Skeletal muscle tissue (tissue), 4 donors: ENCODE data around the gene FHIT. TPM values are rescaled to one million over a fixed set of nuclear protein-coding genes. Genes with fewer than 3 reads are reported as not detected.

Experiments used
- H3K27ac ChIP-seq: one replicate; pipeline ENCODE4 v1.7.0; 2013; ENCODE audit warnings: mild to moderate bottlenecking, low read depth, low read length, inconsistent platforms
- H3K27me3 ChIP-seq, 3 donors: one replicate each; pipeline ENCODE4 v1.7.0; 2013; ENCODE audit warnings: low read length in 3 of 3; ENCODE audit not compliant: control insufficient read depth in 3 of 3, insufficient read depth in 3 of 3
- H3K36me3 ChIP-seq, 3 donors: one replicate each; pipeline ENCODE4 v1.7.0; 2013; ENCODE audit warnings: low read length in 3 of 3; ENCODE audit not compliant: control insufficient read depth in 3 of 3, insufficient read depth in 3 of 3
- H3K4me1 ChIP-seq, 3 donors: one replicate each; pipeline ENCODE4 v1.7.0; 2013; ENCODE audit warnings: low read length in 3 of 3, mild to moderate bottlenecking in 3 of 3; ENCODE audit not compliant: control insufficient read depth in 3 of 3, insufficient read depth in 3 of 3
- H3K4me3 ChIP-seq, 3 donors: one replicate each; pipeline ENCODE4 v1.7.0; 2013; ENCODE audit warnings: low read length in 3 of 3
- H3K9ac ChIP-seq, 3 donors: one replicate each; pipeline ENCODE4 v1.7.0; 2013; ENCODE audit warnings: low read length in 3 of 3, mild to moderate bottlenecking in 3 of 3, moderate library complexity in 2 of 3, low read depth in 1 of 3
- H3K9me3 ChIP-seq, 3 donors: one replicate each; pipeline ENCODE4 v1.7.0; 2013; ENCODE audit warnings: low read length in 3 of 3; ENCODE audit not compliant: control insufficient read depth in 3 of 3
- total RNA-seq: library from RNA; depleted of rRNA; stranded (reverse); fragments of >200 nt; gene quantifications from one replicate; pipeline ENCODE4 v1.2.3, GENCODE V29; 2014
- donor health status: Osteomylitis.

The FHIT gene
- total RNA-seq, 1 donor from 2014 or later: 4.2 TPM

GRCh38 chr3:60708191-60708975, 542.9 kb downstream of the FHIT start:
- Histone ChIP-seq H3K4me3 (no peak overlapping the region), H3K36me3 (no peaks in the 10 kb centered on the region), H3K9me3 (no peaks in the 10 kb centered on the region)

GRCh38 chr3:60707452-60708020, 543.7 kb downstream of the FHIT start:
- H3K4me3 ChIP-seq: no peak overlapping the region
- no peak overlapping the region for H3K9ac ChIP-seq
- H3K27me3 ChIP-seq: no peaks in the 10 kb centered on the region
- H3K4me1 ChIP-seq: no peaks in the 10 kb centered on the region
- no peaks in the 10 kb centered on the region for H3K36me3 ChIP-seq
- H3K9me3 ChIP-seq: no peaks in the 10 kb centered on the region
- H3K27ac ChIP-seq: no peak overlapping the region

More at GRCh38 chr3:60708191-60708975, 542.9 kb downstream of the FHIT start:
- no peaks in the 10 kb centered on the region for H3K27me3 ChIP-seq
- H3K9ac ChIP-seq: no peak overlapping the region
- no peak overlapping the region for H3K27ac ChIP-seq
- no peaks in the 10 kb centered on the region for H3K4me1 ChIP-seq

DNA sequence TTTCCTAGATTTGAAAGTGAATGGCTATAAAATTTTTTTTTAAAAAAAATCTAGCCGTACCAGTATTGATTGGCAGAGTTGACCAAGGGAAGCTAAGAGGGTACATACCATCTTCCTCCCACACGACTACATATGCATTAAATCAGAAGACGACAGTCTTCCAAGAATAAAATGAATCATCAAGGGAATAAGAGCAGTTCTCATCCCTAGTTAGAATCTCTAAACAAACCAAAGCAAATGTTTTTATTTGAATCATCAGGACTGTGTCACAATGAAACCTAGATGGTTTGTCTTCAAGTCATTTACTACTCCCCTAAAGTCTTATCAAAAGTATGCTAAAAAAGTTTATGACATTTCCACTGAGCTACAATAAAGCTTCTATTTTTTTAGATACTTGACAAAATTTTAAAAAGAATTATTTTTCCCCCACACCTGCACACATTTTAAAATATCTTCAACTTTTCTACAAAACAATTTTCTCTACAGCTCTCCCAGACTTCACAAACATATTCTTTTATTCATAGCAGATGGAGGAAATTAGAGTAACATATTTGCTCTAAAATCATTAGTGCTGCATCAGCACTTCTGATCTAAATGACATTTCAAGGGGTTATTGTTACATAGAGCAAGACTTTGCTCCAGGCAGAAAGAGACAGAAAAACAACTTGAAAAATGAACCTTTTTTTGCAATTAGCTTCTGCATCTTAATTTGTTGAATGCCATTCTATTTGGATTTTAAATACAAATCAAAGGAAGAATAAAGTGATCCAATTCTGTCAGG, 547.1 kb downstream of the FHIT start:
- Histone ChIP-seq H3K9ac (no peak overlapping the region), H3K4me1 (no peaks in the 10 kb centered on the region), H3K4me3 (no peak overlapping the region), H3K27ac (no peak overlapping the region), H3K9me3 (no peaks in the 10 kb centered on the region), H3K36me3 (no peaks in the 10 kb centered on the region), H3K27me3 (no peaks in the 10 kb centered on the region)

GRCh38 chr3:60703008-60703407, 548.2 kb downstream of the FHIT start:
- no peaks in the 10 kb centered on the region for H3K27me3 ChIP-seq
- no peak overlapping the region for H3K4me3 ChIP-seq
- no peaks in the 10 kb centered on the region for H3K4me1 ChIP-seq
- no peaks in the 10 kb centered on the region for H3K9me3 ChIP-seq
- H3K36me3 ChIP-seq: no peaks in the 10 kb centered on the region
- H3K9ac ChIP-seq: no peak overlapping the region
- no peak overlapping the region for H3K27ac ChIP-seq

GRCh38 chr3:60698117-60698516, 553.1 kb downstream of the FHIT start:
- H3K9me3 ChIP-seq: no peaks in the 10 kb centered on the region
- H3K27ac ChIP-seq: no peak overlapping the region
- no peak overlapping the region for H3K4me3 ChIP-seq
- H3K36me3 ChIP-seq: no peaks in the 10 kb centered on the region
- H3K27me3 ChIP-seq: no peaks in the 10 kb centered on the region
- no peaks in the 10 kb centered on the region for H3K4me1 ChIP-seq
- no peak overlapping the region for H3K9ac ChIP-seq

DNA sequence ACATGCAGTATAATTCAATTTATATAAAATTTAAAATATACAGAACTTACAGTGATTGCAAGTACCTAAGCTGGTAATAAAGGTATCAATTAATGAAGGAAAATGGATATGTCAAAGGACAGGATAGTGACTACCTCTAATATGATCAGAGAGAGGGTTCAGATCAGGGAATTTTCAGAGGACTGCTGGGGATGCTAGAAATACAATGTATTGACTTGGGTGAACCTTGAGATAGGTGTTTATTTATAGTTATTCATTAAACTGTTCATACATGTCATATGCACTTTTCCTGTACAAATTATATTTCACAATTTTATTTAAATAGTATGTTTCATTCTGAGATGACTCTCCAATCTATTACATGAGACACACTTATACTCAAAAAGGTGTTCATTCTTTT, 554.1 kb downstream of the FHIT start:
- no peak overlapping the region for H3K27ac ChIP-seq
- no peaks in the 10 kb centered on the region for H3K36me3 ChIP-seq
- no peak overlapping the region for H3K4me3 ChIP-seq
- no peaks in the 10 kb centered on the region for H3K27me3 ChIP-seq
- no peaks in the 10 kb centered on the region for H3K4me1 ChIP-seq
- H3K9ac ChIP-seq: no peak overlapping the region
- no peaks in the 10 kb centered on the region for H3K9me3 ChIP-seq

DNA sequence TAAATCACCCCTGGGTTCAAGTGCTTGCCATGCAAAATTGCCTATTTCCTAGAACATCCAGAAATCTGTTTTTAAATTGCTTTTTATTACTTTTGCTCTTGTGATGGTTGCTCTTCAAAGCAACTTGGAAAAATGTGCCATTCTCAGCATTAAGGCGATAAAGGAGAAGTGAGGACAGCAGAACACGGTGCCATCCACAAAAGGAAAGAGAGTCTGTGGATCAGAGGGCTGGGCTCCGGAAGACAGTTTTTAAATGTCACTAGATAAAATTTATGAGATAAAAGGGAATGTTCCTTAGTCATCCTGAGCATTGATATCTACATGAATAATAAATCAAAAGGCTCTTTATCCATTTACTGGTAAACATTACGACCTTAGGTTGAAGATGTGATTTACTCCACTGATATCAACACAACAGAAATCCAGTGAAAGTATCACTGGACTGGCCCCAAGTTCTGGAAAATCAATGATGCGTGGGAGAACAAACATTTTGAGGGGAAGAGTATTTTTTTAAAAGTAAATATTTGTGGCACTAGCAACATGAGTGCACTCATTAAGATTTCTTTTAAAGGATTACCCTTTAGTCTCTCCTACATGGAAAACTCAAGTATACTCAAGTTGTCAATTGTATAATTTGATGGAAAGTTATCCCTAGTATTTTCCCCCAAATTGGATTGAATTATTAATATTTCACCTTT, 554.7 kb downstream of the FHIT start:
- H3K27ac ChIP-seq: no peak overlapping the region
- no peaks in the 10 kb centered on the region for H3K4me1 ChIP-seq
- H3K36me3 ChIP-seq: no peaks in the 10 kb centered on the region
- no peak overlapping the region for H3K4me3 ChIP-seq
- H3K9me3 ChIP-seq: no peaks in the 10 kb centered on the region
- no peaks in the 10 kb centered on the region for H3K27me3 ChIP-seq
- no peak overlapping the region for H3K9ac ChIP-seq

- Histone ChIP-seq H3K36me3 (no peaks in the 10 kb centered on the region), H3K4me3 (no peak overlapping the region), H3K4me1 (no peaks in the 10 kb centered on the region), H3K9me3 (no peaks in the 10 kb centered on the region), H3K9ac (no peak overlapping the region), H3K27ac (no peak overlapping the region), H3K27me3 (no peaks in the 10 kb centered on the region)
Observed at GRCh38 chr3:60675424-60675823, 575.8 kb downstream of the FHIT start.

DNA sequence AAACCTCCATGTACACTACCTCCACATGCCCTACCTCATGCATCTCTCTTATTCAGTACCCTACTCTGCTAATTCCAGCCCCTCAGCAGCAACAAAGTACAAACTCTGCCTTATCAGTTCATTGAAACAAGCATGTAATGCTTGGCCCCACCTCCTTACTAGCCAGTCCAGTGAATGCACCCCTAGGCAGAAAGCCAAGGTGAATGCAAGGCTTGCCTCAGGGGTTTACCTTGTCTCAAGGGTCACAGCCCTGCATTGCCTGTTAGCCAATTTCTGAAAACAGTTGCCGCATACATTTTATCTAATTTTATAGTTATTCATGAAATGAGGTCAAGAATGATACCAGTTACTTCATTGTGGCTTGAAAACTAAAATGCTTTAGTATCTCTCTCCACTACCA, 576.4 kb downstream of the FHIT start:
- Histone ChIP-seq H3K4me3 (no peak overlapping the region), H3K27me3 (no peaks in the 10 kb centered on the region), H3K27ac (no peak overlapping the region), H3K9ac (no peak overlapping the region), H3K36me3 (no peaks in the 10 kb centered on the region), H3K4me1 (no peaks in the 10 kb centered on the region), H3K9me3 (no peaks in the 10 kb centered on the region)
